HAP-1 (cell line): ENCODE data around the gene CDK10.
A peak's percentile ranks its signal among the peaks of the same experiment; 100 is the strongest.
"Not testable (repeated sequence)": the region's sequence is repeated elsewhere in the genome, so short reads cannot be mapped to it uniquely, and the experiment has no call there.

Experiments used
- DNase-seq, 2 experiments: peaks; one replicate each; pipeline ENCODE4 v3.0.0-alpha.2; 2016 to 2020; ENCODE audit warnings: low spot score in 2 of 2
- H3K27me3 ChIP-seq: fragments of 250-450 bp; sonication (Bioruptor Pico); 2 replicates; pipeline ENCODE4 v1.5.1; 2020; ENCODE audit warnings: low read depth, mild to moderate bottlenecking, moderate library complexity
- H3K36me3 ChIP-seq: fragments of 250-450 bp; sonication (Bioruptor Pico); replicated peaks from 2 replicates; pipeline ENCODE4 v1.5.1; 2020; ENCODE audit warnings: mild to moderate bottlenecking
- H3K4me1 ChIP-seq: fragments of 250-450 bp; sonication (Bioruptor Pico); 2 replicates; pipeline ENCODE4 v1.5.1; 2020; ENCODE audit warnings: mild to moderate bottlenecking
- H3K4me3 ChIP-seq: fragments of 250-450 bp; sonication (Bioruptor Pico); 2 replicates; pipeline ENCODE4 v1.5.1; 2020; ENCODE audit warnings: mild to moderate bottlenecking, moderate library complexity
- H3K9me3 ChIP-seq: fragments of 250-450 bp; sonication (Bioruptor Pico); 2 replicates; pipeline ENCODE4 v1.5.1; 2020; ENCODE audit warnings: mild to moderate bottlenecking, moderate library complexity
- in situ Hi-C: fragments of 300-500 bp; cut with MboI; formaldehyde crosslinking; loops from 3 replicates; pipeline ENCODE4 v1.14.3; 2020; ENCODE audit warnings: low sequenced_read_pairs, inconsistent platforms, mixed read lengths

The CDK10 gene

GRCh38 chr16:89672177-89672941 lies 14.1 kb upstream of the CDK10 start:
- in situ Hi-C loops = no loop called here
- DNase-seq = no peak
- H3K4me1 ChIP-seq = no peaks in the 10 kb centered on the region
- H3K4me3 ChIP-seq = no peak overlapping the region
- no peaks in the 10 kb centered on the region; the same call in 1 of the 2 replicates for H3K9me3 ChIP-seq
- no peaks in the 10 kb centered on the region for H3K36me3 ChIP-seq
- H3K27me3 ChIP-seq = no peaks in the 10 kb centered on the region

- no peak for DNase-seq
- no peaks in the 10 kb centered on the region for H3K27me3 ChIP-seq
- H3K4me3 ChIP-seq = no peak overlapping the region
- H3K4me1 ChIP-seq = no peaks in the 10 kb centered on the region
- peaks cover 11% of the 10 kb centered on the region for H3K9me3 ChIP-seq
- no peaks in the 10 kb centered on the region for H3K36me3 ChIP-seq
- in situ Hi-C loops = no loop called here
These were observed 8.2 kb upstream of the CDK10 start for GRCh38 chr16:89678258-89678657.

- Histone ChIP-seq H3K4me3 (no peak overlapping the region), H3K4me1 (peaks cover 7% of the 10 kb centered on the region), H3K9me3 (peaks cover 10% of the 10 kb centered on the region), H3K27me3 (no peaks in the 10 kb centered on the region), H3K36me3 (peaks cover 16% of the 10 kb centered on the region)
- in situ Hi-C loops = no loop called here
- DNase-seq = no peak
These were observed 573 bp upstream of the CDK10 start for GRCh38 chr16:89685916-89686315.

- peaks cover 22% of the 10 kb centered on the region for H3K36me3 ChIP-seq
- H3K9me3 ChIP-seq = peaks cover 10% of the 10 kb centered on the region
- H3K4me3 ChIP-seq = peak overlapping the region; percentile 68
- H3K4me1 ChIP-seq = peaks cover 7% of the 10 kb centered on the region
- no peaks in the 10 kb centered on the region for H3K27me3 ChIP-seq
- DNase-seq = peak in 1 of 2 experiments; percentile 46
- in situ Hi-C loops = no loop called here
These were observed 827 bp downstream of the CDK10 start for GRCh38 chr16:89687092-89687940.

- Histone ChIP-seq H3K4me1 (peaks cover 7% of the 10 kb centered on the region), H3K4me3 (no peak overlapping the region), H3K9me3 (peaks cover 10% of the 10 kb centered on the region), H3K27me3 (no peaks in the 10 kb centered on the region), H3K36me3 (peaks cover 26% of the 10 kb centered on the region)
- no peak for DNase-seq
- in situ Hi-C loops = no loop called here
These were observed 1.9 kb downstream of the CDK10 start for GRCh38 chr16:89688395-89688794.

GRCh38 chr16:89689142-89689541 lies 2.7 kb downstream of the CDK10 start:
- H3K36me3 ChIP-seq = peaks cover 33% of the 10 kb centered on the region

DNA sequence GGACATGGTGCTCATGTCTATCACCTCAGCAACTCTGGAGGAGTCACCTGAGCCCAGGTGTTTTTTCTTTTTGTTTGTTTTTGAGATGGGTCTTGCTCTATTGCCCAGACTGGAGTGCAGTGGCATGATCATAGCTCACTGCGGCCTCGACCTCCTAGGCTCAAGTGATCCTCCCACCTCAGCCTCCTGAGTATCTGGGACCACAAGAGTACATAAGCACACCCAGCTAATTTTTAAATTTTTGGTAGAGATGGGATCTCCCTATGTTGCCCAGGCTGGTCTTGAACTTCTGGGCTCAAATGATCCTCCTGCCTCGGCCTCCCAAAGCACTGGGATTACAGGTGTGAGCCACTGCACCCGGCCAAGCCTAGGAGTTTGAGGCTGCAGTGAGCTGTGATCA lies 3.1 kb downstream of the CDK10 start:
- H3K9me3 ChIP-seq, DNase-seq, H3K4me1 ChIP-seq, H3K27me3 ChIP-seq, in situ Hi-C loops, H3K4me3 ChIP-seq: not testable (repeated sequence)
- H3K36me3 ChIP-seq = peaks cover 36% of the 10 kb centered on the region

More at GRCh38 chr16:89689142-89689541, 2.7 kb downstream of the CDK10 start:
- Histone ChIP-seq H3K27me3 (no peaks in the 10 kb centered on the region), H3K9me3 (peaks cover 10% of the 10 kb centered on the region), H3K4me3 (no peak overlapping the region), H3K4me1 (peaks cover 7% of the 10 kb centered on the region)
- no peak for DNase-seq
- in situ Hi-C loops = no loop called here

DNA sequence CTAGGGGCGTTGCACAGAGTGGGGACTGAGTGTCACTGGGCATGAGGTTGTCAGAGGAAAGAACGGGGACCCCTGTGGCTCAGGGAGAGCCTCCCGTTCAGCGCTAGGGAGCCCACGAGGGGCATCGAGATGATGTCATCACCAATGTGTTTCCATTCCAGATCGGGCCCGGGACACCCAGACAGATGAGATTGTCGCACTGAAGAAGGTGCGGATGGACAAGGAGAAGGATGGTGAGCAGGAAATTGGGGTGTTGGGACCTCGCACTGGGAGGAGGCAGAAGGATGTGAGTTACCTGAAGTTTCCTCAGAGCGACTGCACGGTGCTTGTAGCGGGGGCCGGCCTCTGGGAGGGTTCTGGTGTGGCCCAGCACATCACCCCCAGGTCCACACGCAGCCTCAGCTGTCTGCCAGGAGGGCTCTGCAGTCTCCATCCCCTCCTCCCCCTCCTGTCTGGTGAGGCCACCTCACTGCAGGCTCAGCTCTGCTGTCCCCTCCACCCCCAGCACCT lies 4.0 kb downstream of the CDK10 start:
- Histone ChIP-seq H3K27me3 (no peaks in the 10 kb centered on the region), H3K4me1 (peaks cover 7% of the 10 kb centered on the region), H3K4me3 (no peak overlapping the region), H3K36me3 (peaks cover 43% of the 10 kb centered on the region), H3K9me3 (peaks cover 5% of the 10 kb centered on the region; the same call in 1 of the 2 replicates)
- in situ Hi-C loops = no loop called here
- no peak for DNase-seq

DNA sequence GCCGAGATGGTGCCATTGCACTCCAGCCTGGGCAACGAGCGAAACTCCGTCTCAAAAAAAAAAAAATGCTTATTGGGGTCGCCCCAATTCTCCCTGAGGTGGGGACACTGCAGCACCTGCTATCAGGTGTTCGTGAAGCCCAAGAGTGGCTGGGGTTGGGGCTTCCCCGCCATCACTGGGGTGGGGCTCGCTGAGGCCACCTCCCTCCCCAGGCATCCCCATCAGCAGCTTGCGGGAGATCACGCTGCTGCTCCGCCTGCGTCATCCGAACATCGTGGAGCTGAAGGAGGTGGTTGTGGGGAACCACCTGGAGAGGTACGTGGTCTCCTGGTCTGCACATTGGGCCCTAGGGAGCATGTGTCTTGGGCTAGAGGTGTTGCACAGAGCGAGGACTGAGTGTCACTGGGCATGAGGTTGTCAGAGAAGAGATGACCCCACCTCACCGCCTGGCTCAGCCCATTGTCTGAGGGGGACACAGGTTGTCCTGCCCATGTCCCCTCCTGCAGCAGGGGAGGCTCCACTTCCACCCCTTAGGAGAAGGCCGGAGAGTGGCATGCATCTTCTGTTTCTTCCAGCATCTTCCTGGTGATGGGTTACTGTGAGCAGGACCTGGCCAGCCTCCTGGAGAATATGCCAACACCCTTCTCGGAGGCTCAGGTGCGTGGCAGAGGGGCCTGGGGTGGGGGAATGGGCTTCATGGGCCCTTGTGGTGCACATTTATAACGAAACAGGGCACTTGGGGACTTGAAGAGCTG lies 4.9 kb downstream of the CDK10 start:
- DNase-seq = no peak
- Histone ChIP-seq H3K4me3 (no peak overlapping the region), H3K36me3 (peaks cover 49% of the 10 kb centered on the region), H3K9me3 (no peaks in the 10 kb centered on the region), H3K4me1 (peaks cover 7% of the 10 kb centered on the region), H3K27me3 (no peaks in the 10 kb centered on the region)
- in situ Hi-C loops = no loop called here

GRCh38 chr16:89691986-89692569 lies 5.6 kb downstream of the CDK10 start:
- DNase-seq = no peak
- no peaks in the 10 kb centered on the region for H3K9me3 ChIP-seq
- no peaks in the 10 kb centered on the region for H3K27me3 ChIP-seq
- H3K4me1 ChIP-seq = peaks cover 7% of the 10 kb centered on the region
- peaks cover 49% of the 10 kb centered on the region for H3K36me3 ChIP-seq
- H3K4me3 ChIP-seq = no peak overlapping the region
- in situ Hi-C loops = no loop called here

DNA sequence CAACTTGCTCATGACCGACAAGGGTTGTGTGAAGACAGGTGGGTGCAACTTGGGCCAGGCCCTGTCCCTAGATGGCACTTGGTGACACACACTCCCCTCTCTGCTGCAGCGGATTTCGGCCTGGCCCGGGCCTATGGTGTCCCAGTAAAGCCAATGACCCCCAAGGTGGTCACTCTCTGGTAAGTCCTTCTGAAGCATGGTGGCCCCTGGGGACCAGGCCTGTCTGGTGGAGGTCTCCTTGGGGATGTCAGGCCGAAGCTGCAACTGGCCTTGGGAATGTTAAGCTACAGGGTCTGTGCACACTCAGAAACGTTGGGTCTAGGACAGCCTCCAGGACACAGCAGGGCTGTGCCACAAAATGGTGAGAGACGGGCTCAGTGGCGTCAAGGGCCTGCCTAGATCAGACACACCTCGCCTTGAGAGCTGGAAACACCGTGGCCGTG lies 6.8 kb downstream of the CDK10 start:
- Histone ChIP-seq H3K36me3 (peaks cover 55% of the 10 kb centered on the region), H3K9me3 (no peaks in the 10 kb centered on the region), H3K4me3 (no peak overlapping the region), H3K27me3 (no peaks in the 10 kb centered on the region), H3K4me1 (no peaks in the 10 kb centered on the region)
- DNase-seq = no peak
- in situ Hi-C loops = no loop called here

- DNase-seq = no peak
- H3K36me3 ChIP-seq = peaks cover 57% of the 10 kb centered on the region
- no peaks in the 10 kb centered on the region for H3K27me3 ChIP-seq
- no peak overlapping the region for H3K4me3 ChIP-seq
- H3K4me1 ChIP-seq = no peaks in the 10 kb centered on the region
- no peaks in the 10 kb centered on the region for H3K9me3 ChIP-seq
- in situ Hi-C loops = no loop called here
These were observed 7.7 kb downstream of the CDK10 start for GRCh38 chr16:89693931-89694783.

DNA sequence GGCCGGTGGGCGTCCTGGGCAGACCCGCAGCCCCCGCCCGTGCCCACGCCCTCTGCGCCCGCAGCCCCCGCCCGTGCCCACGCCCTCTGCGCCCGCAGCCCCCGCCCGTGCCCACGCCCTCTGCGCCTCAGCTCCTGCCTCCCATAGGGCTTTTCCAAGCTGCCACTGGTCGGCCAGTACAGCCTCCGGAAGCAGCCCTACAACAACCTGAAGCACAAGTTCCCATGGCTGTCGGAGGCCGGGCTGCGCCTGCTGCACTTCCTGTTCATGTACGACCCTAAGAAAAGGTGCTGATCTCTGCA lies 8.2 kb downstream of the CDK10 start:
- H3K4me3 ChIP-seq, H3K4me1 ChIP-seq, in situ Hi-C loops, H3K9me3 ChIP-seq, H3K27me3 ChIP-seq, DNase-seq: not testable (repeated sequence)
- H3K36me3 ChIP-seq = peaks cover 57% of the 10 kb centered on the region
